HAP-1 (cell line): Measurements from ENCODE around the gene MEF2C.

Experiments
- DNase-seq, 2 experiments: peaks; one replicate each; pipeline ENCODE4 v3.0.0-alpha.2; 2016 to 2020; ENCODE audit warnings: low spot score in 2 of 2
- H3K27me3 ChIP-seq: fragments of 250-450 bp; sonication (Bioruptor Pico); 2 replicates; pipeline ENCODE4 v1.5.1; 2020; ENCODE audit warnings: low read depth, mild to moderate bottlenecking, moderate library complexity
- H3K36me3 ChIP-seq: fragments of 250-450 bp; sonication (Bioruptor Pico); replicated peaks from 2 replicates; pipeline ENCODE4 v1.5.1; 2020; ENCODE audit warnings: mild to moderate bottlenecking
- H3K4me1 ChIP-seq: fragments of 250-450 bp; sonication (Bioruptor Pico); 2 replicates; pipeline ENCODE4 v1.5.1; 2020; ENCODE audit warnings: mild to moderate bottlenecking
- H3K4me3 ChIP-seq: fragments of 250-450 bp; sonication (Bioruptor Pico); 2 replicates; pipeline ENCODE4 v1.5.1; 2020; ENCODE audit warnings: mild to moderate bottlenecking, moderate library complexity
- H3K9me3 ChIP-seq: fragments of 250-450 bp; sonication (Bioruptor Pico); 2 replicates; pipeline ENCODE4 v1.5.1; 2020; ENCODE audit warnings: mild to moderate bottlenecking, moderate library complexity
- in situ Hi-C: fragments of 300-500 bp; cut with MboI; formaldehyde crosslinking; loops from 3 replicates; pipeline ENCODE4 v1.14.3; 2020; ENCODE audit warnings: low sequenced_read_pairs, inconsistent platforms, mixed read lengths

Gene MEF2C

DNA sequence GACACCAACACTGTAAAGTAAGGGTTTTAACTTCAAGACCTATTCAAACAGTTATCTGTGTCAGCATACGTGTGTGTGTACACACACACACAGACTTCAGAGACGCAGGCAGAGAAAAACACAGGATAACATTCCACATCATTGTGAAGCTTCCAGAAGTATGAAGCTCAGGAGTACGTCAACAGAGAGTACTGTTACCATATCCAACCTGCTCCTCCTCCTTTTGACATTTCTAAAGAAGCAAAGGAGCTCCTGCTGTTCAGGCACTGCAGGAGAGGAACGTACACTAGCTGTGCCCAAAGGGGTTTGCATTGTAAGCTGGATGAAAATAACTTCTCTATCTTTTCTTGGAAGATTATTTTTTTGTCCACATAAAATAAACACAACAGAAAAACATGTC lies 180.7 kb downstream of the MEF2C start:
- H3K9me3 ChIP-seq = no peaks in the 10 kb centered on the region
- no peaks in the 10 kb centered on the region for H3K36me3 ChIP-seq
- peaks cover 4% of the 10 kb centered on the region for H3K4me1 ChIP-seq
- no peaks in the 10 kb centered on the region for H3K27me3 ChIP-seq
- no peak overlapping the region for H3K4me3 ChIP-seq
- no peak for DNase-seq
- in situ Hi-C loops = no loop called here

- Histone ChIP-seq H3K9me3 (no peaks in the 10 kb centered on the region), H3K27me3 (no peaks in the 10 kb centered on the region), H3K4me1 (peaks cover 7% of the 10 kb centered on the region), H3K4me3 (no peak overlapping the region), H3K36me3 (no peaks in the 10 kb centered on the region)
- in situ Hi-C loops = no loop called here
- no peak for DNase-seq
Observed at GRCh38 chr5:88700121-88700520, 182.9 kb downstream of the MEF2C start.

GRCh38 chr5:88698290-88698689 lies 184.7 kb downstream of the MEF2C start:
- no peaks in the 10 kb centered on the region for H3K27me3 ChIP-seq
- H3K4me3 ChIP-seq = no peak overlapping the region
- DNase-seq = no peak
- in situ Hi-C loops = no loop called here
- peaks cover 7% of the 10 kb centered on the region for H3K4me1 ChIP-seq
- H3K9me3 ChIP-seq = no peaks in the 10 kb centered on the region
- no peaks in the 10 kb centered on the region for H3K36me3 ChIP-seq

GRCh38 chr5:88696466-88696865 lies 186.5 kb downstream of the MEF2C start:
- in situ Hi-C loops = no loop called here
- Histone ChIP-seq H3K36me3 (no peaks in the 10 kb centered on the region), H3K4me3 (no peak overlapping the region), H3K4me1 (peaks cover 8% of the 10 kb centered on the region), H3K9me3 (no peaks in the 10 kb centered on the region), H3K27me3 (no peaks in the 10 kb centered on the region)
- DNase-seq = no peak

DNA sequence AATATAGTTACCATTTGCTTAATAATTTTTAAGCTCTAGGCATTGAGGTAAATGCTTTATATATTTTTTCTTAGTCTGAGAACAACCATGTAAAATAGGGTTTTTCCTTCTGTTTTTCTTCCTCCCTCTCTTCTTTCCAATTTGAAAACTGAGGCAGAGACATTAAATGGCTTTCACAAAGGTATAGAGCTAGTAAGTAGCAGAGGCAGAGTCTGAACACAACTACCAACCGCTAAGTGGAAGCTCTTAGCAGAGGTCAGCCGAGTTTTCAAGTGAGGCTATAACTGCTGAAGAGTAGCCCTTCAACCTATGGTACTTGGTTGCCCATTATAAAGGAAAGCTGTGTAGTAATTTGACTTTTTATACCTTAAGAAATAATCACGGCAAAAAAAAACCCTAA lies 187.1 kb downstream of the MEF2C start:
- no peaks in the 10 kb centered on the region for H3K9me3 ChIP-seq
- H3K4me3 ChIP-seq = no peak overlapping the region
- in situ Hi-C loops = no loop called here
- no peaks in the 10 kb centered on the region for H3K27me3 ChIP-seq
- H3K36me3 ChIP-seq = no peaks in the 10 kb centered on the region
- no peak for DNase-seq
- peaks cover 11% of the 10 kb centered on the region for H3K4me1 ChIP-seq

DNA sequence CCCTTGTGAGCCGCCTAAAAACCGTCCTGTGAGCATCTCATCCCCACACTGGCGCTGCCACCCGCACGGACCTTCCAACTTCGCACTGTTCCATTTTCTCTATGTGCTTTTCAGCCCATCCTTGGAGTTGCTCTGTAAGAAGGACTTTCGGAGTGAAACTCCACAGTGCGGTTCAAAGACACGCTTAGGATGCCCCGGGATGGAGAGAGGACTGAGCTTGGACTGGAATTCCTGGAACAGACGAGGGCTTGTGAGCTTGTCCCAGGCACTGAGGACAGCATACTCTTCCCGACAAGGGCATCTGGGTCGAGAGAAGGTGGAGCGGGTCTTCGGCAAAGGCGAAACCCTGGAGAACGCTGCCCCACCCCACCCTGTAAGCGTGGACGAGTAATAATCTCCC lies 187.8 kb downstream of the MEF2C start:
- no peak overlapping the region for H3K4me3 ChIP-seq
- DNase-seq = no peak
- no peaks in the 10 kb centered on the region for H3K27me3 ChIP-seq
- in situ Hi-C loops = no loop called here
- peaks cover 11% of the 10 kb centered on the region for H3K4me1 ChIP-seq
- H3K36me3 ChIP-seq = no peaks in the 10 kb centered on the region
- peaks cover under 1% of the 10 kb centered on the region; the same call in 1 of the 2 replicates for H3K9me3 ChIP-seq

DNA sequence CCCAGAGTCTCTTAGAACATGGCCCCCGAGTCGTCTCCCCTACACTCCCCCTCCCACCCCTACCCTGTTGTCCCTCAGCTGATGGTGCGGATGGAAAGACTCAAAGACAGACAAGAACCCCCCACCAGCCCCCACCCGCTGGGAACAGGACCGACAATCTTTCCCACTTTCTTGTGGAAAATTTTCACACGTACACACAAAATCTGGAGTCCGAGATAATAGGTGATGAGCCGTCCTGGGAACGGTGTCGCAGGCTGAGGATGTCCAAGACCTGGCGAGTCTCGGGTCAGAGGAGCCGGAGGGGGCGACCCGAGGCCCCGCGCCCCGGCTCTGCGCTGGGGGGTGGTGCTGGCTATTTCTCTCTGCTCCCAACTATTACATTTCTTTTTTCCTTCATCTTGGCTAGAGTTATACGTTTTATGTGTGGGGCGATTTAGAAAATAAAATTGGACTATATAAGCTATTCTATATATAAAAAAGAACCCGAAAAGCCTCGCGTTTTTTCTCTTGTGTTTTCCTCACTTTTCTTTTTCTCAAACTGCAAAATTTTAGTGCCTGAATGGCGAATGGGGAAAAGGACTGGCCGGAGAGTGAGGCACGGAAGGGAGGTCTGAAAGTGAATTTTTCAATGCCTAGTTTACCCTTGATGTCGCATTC lies 188.8 kb downstream of the MEF2C start:
- in situ Hi-C loops = no loop called here
- H3K4me3 ChIP-seq = no peak overlapping the region
- H3K9me3 ChIP-seq = peaks cover 3% of the 10 kb centered on the region; the same call in 1 of the 2 replicates
- H3K36me3 ChIP-seq = no peaks in the 10 kb centered on the region
- H3K4me1 ChIP-seq = peaks cover 11% of the 10 kb centered on the region
- no peaks in the 10 kb centered on the region for H3K27me3 ChIP-seq
- DNase-seq = no peak

DNA sequence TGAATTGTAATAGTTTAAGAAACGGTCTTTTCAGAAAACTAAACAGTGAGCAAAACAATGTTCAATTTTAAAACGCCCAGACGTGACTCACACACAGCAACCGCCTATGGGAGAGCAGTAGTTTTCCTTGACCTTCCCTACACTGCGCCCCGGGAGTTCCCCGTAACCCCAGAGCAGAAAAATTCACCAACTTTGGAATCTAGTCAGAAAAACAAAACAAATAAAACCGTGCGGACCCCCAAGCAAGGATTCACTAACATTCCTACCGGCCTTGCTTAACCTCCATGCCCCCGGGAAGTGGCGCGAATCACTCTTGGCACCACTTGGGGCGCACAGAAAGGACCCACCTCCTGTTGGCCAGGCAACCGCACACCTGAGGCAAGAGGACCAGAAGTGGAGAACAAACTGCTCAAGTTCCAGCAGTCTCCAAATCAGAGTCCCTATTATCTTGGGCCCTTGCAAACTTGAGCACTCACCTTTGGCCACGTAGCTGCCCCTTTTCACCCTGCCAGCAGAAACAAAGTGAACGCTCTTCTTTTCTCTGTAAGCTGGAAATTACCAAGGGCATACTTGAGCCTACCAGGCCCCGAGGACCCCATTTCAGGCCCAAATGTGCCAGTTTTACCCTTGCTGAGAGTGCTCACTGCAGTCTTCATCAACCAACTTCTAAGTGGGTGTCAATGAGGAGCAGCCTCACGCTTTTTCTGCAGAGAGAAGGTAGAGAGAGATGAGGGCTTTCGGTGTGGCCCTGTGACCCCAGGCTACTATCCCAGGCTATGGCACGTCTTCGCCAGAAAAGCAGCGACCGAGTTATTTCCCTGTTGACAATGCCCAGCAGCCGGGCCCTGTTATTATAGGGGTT lies 189.7 kb downstream of the MEF2C start:
- Histone ChIP-seq H3K9me3 (peaks cover 3% of the 10 kb centered on the region; the same call in 1 of the 2 replicates), H3K4me3 (no peak overlapping the region), H3K27me3 (no peaks in the 10 kb centered on the region), H3K36me3 (no peaks in the 10 kb centered on the region), H3K4me1 (peaks cover 12% of the 10 kb centered on the region)
- in situ Hi-C loops = no loop called here
- DNase-seq = no peak

GRCh38 chr5:88691945-88692868 lies 190.8 kb downstream of the MEF2C start:
- no peaks in the 10 kb centered on the region for H3K27me3 ChIP-seq
- in situ Hi-C loops = no loop called here
- no peak overlapping the region for H3K4me3 ChIP-seq
- H3K4me1 ChIP-seq = peaks cover 14% of the 10 kb centered on the region
- DNase-seq = no peak
- peaks cover 3% of the 10 kb centered on the region; the same call in 1 of the 2 replicates for H3K9me3 ChIP-seq
- no peaks in the 10 kb centered on the region for H3K36me3 ChIP-seq

DNA sequence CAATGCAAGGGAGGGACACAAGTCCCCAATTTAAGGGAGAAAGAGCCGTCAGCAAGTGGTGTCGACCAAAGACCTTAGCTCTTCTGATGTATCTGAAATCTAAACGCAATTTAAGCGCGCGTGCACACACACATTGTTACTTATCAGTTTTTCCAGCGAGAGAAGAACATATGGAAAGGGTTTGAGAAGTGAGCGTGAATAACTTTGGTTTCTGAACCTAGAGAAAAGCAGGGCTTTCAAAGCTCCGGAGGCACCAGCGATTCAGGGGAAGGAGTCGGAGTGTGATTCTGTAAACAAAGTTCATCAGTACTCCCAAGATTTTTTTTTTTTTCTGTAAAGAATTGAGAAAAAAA lies 191.8 kb downstream of the MEF2C start:
- Histone ChIP-seq H3K27me3 (no peaks in the 10 kb centered on the region), H3K9me3 (peaks cover 3% of the 10 kb centered on the region; the same call in 1 of the 2 replicates), H3K36me3 (no peaks in the 10 kb centered on the region), H3K4me3 (peak overlapping the region; percentile 21; the same call in 1 of the 2 replicates), H3K4me1 (peaks cover 12% of the 10 kb centered on the region)
- no peak for DNase-seq
- in situ Hi-C loops = no loop called here

- Histone ChIP-seq H3K36me3 (no peaks in the 10 kb centered on the region), H3K4me3 (peak overlapping the region; percentile 21), H3K9me3 (peaks cover 3% of the 10 kb centered on the region; the same call in 1 of the 2 replicates), H3K4me1 (peaks cover 7% of the 10 kb centered on the region; the same call in 1 of the 2 replicates), H3K27me3 (no peaks in the 10 kb centered on the region)
- in situ Hi-C loops = no loop called here
- peak; percentile 79 to 81 for DNase-seq
Observed at GRCh38 chr5:88690409-88691229, 192.4 kb downstream of the MEF2C start.

DNA sequence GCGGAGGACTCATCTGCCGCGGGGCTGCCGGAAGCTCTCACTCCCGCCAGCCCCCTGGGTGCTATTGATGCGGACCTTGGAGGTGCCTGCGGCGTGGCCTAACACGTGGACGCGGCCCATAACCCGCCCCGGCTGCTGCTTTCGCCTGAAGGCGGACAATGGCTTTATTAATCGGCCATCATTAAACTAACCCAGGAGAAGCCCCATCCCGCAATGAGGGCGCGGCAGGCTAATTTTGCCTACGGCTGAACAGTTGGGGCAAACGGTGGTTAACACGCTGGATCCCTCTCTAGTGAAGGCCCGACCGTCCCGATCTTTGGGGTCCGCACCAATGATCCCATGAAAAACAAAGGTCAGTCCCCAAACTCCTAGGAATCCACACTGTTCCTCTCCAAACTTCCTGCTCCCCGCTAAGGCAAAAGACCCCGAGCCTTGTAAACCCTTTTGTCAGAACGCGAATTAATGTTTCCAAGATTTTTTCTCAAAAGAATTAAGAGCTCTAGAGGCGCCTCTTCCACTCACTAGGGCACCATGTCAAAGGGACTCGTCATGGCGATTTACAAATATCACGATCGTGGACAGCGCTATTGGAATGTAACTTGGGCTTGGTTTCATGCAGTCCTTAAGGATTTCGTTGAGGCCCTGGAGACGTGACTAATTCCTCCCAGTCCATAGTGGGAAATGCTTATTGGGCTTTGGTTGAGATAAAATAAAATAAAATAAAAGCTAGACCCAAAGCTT lies 193.1 kb downstream of the MEF2C start:
- in situ Hi-C loops = no loop called here
- no peak for DNase-seq
- Histone ChIP-seq H3K27me3 (no peaks in the 10 kb centered on the region), H3K36me3 (no peaks in the 10 kb centered on the region), H3K4me1 (peaks cover 7% of the 10 kb centered on the region; the same call in 1 of the 2 replicates), H3K9me3 (peaks cover 3% of the 10 kb centered on the region; the same call in 1 of the 2 replicates), H3K4me3 (no peak overlapping the region)
